HepG2 (cell line): ENCODE data around the gene DHX16. TPM values are rescaled to one million over a fixed set of nuclear protein-coding genes. Genes with fewer than 3 reads are reported as not detected.

Experiments
- ATAC-seq: fragments of 200-7000 bp; cut with Tn5 transposase; 3 replicates; pipeline ENCODE4 v1.9.1; 2020; ENCODE audit warnings: mild to moderate bottlenecking, moderate library complexity
- BruUV-seq: library from RNA; stranded (reverse); fragments of 400-500 nt; replicated peaks from 2 replicates; lab custom pipeline; 2021; lab: Mats Ljungman, UMichigan
- CTCF ChIA-PET: fragments of 300-600 bp; formaldehyde crosslinking; extraction: SDS; loops from one replicate; lab custom pipeline; 2021; ENCODE audit warnings: low total read pairs, inconsistent platforms, low intra/inter-chr PET ratio; lab: Yijun Ruan, JAX
- POLR2A ChIA-PET: fragments of 350-600 bp; sonication (Branson Sonifier 250); formaldehyde crosslinking; loops from one replicate; lab custom pipeline; 2020; ENCODE audit warnings: antibody characterized with exemption, inconsistent platforms; lab: Yijun Ruan, JAX
- DNase-seq: peaks from one replicate; pipeline ENCODE4 v3.0.0-alpha.2; 2015; ENCODE audit warnings: low spot score
- FAIRE-seq: peaks from 3 replicates; lab custom pipeline; 2011; peaks lifted over from hg19 to GRCh38; lab: Jason Lieb, UNC
- H2AFZ ChIP-seq: one replicate; pipeline ENCODE4 v1.6.1; 2011; ENCODE audit warnings: low read length, inconsistent platforms
- H3K27ac ChIP-seq: fragments of 300-600 bp; 3 replicates; pipeline ENCODE4 v1.8.0; 2011; ENCODE audit warnings: mixed run types, mild to moderate bottlenecking, mixed read lengths, low read length, inconsistent platforms; ENCODE audit not compliant: insufficient read depth; ENCODE audit errors: extremely low read length
- H3K27me3 ChIP-seq, 2 experiments: fragments of 200-600 bp in 1 of 2; 2 replicates in 1 of 2; 3 replicates in 1 of 2; pipeline versions ENCODE4 v1.6.0 to v1.8.0; 2011; ENCODE audit warnings: low read length in 2 of 2, mild to moderate bottlenecking in 2 of 2, moderate library complexity in 2 of 2, inconsistent platforms in 1 of 2; ENCODE audit not compliant: insufficient read depth in 2 of 2, control insufficient read depth in 1 of 2
- H3K36me3 ChIP-seq, 2 experiments: fragments of 200-600 bp in 1 of 2; replicated peaks in 1 of 2; 2 replicates in 1 of 2; 3 replicates in 1 of 2; pipeline versions ENCODE4 v1.5.1 to v1.8.0; 2011; ENCODE audit warnings: low read length in 2 of 2, inconsistent platforms in 1 of 2; ENCODE audit not compliant: insufficient read depth in 2 of 2, control insufficient read depth in 1 of 2
- H3K4me1 ChIP-seq: 2 replicates; pipeline ENCODE4 v1.5.1; 2012; ENCODE audit warnings: low read length, inconsistent platforms; ENCODE audit not compliant: insufficient read depth
- H3K4me2 ChIP-seq: 2 replicates; pipeline ENCODE4 v1.6.0; 2011; ENCODE audit warnings: low read depth, low read length, inconsistent platforms
- H3K4me3 ChIP-seq, 3 experiments: fragments of 200-600 bp in 1 of 3; sonication (generic), shearing (Covaris generic) in 1 of 3; replicated peaks in 1 of 3; 2 replicates each; pipeline ENCODE4 v1.5.1; 2011 to 2016; ENCODE audit warnings: low read length in 3 of 3, inconsistent platforms in 2 of 3, low read depth in 2 of 3, mild to moderate bottlenecking in 2 of 3, control low read depth in 1 of 3, mixed read lengths in 1 of 3; ENCODE audit not compliant: insufficient read depth in 1 of 3
- H3K79me2 ChIP-seq: one replicate; pipeline ENCODE4 v1.6.1; 2011; ENCODE audit warnings: low read length, inconsistent platforms; ENCODE audit not compliant: insufficient read depth
- H3K9ac ChIP-seq: 2 replicates; pipeline ENCODE4 v1.6.0; 2011; ENCODE audit warnings: mild to moderate bottlenecking, low read depth, low read length, inconsistent platforms; ENCODE audit not compliant: insufficient read depth
- H3K9me3 ChIP-seq: 2 replicates; pipeline ENCODE4 v1.5.1; 2012; ENCODE audit warnings: mild to moderate bottlenecking, low read length
- H4K20me1 ChIP-seq: 2 replicates; pipeline ENCODE4 v1.6.0; 2011; ENCODE audit warnings: inconsistent platforms, mild to moderate bottlenecking, low read length, moderate library complexity; ENCODE audit not compliant: insufficient read depth
- HNF4G ChIP-seq, 2 experiments: sonication (generic) in 1 of 2; formaldehyde crosslinking in 1 of 2; IDR thresholded peaks; 2 replicates each; pipeline versions ENCODE4 v1.4.0 to v1.6.1; 2011 to 2020; ENCODE audit warnings: borderline replicate concordance in 2 of 2, low read depth in 2 of 2, mild to moderate bottlenecking in 2 of 2, low read length in 1 of 2, missing genetic modification reagents in 1 of 2, moderate library complexity in 1 of 2
- MBD4 ChIP-seq: IDR thresholded peaks from 2 replicates; pipeline ENCODE4 v1.6.1; 2012; ENCODE audit warnings: low read length, inconsistent platforms, borderline replicate concordance
- MTA1 ChIP-seq: sonication (generic); formaldehyde crosslinking; IDR thresholded peaks from 2 replicates; pipeline ENCODE4 v1.4.0; 2020; ENCODE audit warnings: missing genetic modification reagents, mild to moderate bottlenecking, borderline replicate concordance
- ZNF607 ChIP-seq: sonication (generic); formaldehyde crosslinking; IDR thresholded peaks from 2 replicates; pipeline ENCODE4 v1.5.1; 2020; ENCODE audit warnings: missing genetic modification reagents, mild to moderate bottlenecking, borderline replicate concordance
- WGBS: methylation state at CpG from one replicate; pipeline ENCODE4 v1.1.6; 2017; ENCODE audit warnings: low lambda C conversion rate; 5-methylcytosine and 5-hydroxymethylcytosine counted together
- in situ Hi-C: cut with HindIII; loops from 2 replicates; pipeline ENCODE4 v1.10.0; 2017; ENCODE audit warnings: low pct_unique_long_range_greater_than_20kb; ENCODE audit not compliant: extremely low pct_ligation_motif_present
- intact Hi-C: fragments of 100-400 bp; cut with micrococcal nuclease; formaldehyde crosslinking; loops from one replicate; pipeline ENCODE4 v1.10.0; 2022; ENCODE audit not compliant: unreplicated experiment
- polyA plus RNA-seq, 8 experiments: library from polyadenylated mRNA; depleted of rRNA in 3 of 8; stranded (reverse) in 7 of 8; unstranded in 1 of 8; fragments of >200 nt; fragmentation: Illumina TruSeq in 4 of 8; extraction: Trizol in 4 of 8; gene quantifications; 2 replicates each; pipeline versions ENCODE4 v1.2.1 to v1.2.3, GENCODE V29; 2011 to 2016; ENCODE audit warnings: low read depth in 4 of 8, missing spikeins in 1 of 8, mixed read lengths in 1 of 8; ENCODE audit not compliant: insufficient read depth in 1 of 8
- total RNA-seq, 5 experiments: library from RNA; depleted of rRNA; stranded (reverse); fragments of >200 nt; fragmentation: Illumina TruSeq; extraction: Trizol; gene quantifications; 2 replicates each; pipeline ENCODE4 v1.2.3, GENCODE V29; 2016; ENCODE audit warnings: low read depth in 1 of 5
- TF ChIP-seq, protein P1 (sequence below), 2 experiments: sonication (generic) in 1 of 2; formaldehyde crosslinking in 1 of 2; IDR thresholded peaks; 2 replicates each; pipeline versions ENCODE4 v1.4.0 to v1.6.1; 2016 to 2020; ENCODE audit warnings: borderline replicate concordance in 1 of 2, low read depth in 1 of 2, mild to moderate bottlenecking in 1 of 2, missing genetic modification reagents in 1 of 2

Gene DHX16
- total and polyA plus RNA-seq, 2 of the 13 experiments (the other 11 are each of a cell fraction or from before 2014, with no cell fraction given) = 57.0 to 58.5 TPM

DNA sequence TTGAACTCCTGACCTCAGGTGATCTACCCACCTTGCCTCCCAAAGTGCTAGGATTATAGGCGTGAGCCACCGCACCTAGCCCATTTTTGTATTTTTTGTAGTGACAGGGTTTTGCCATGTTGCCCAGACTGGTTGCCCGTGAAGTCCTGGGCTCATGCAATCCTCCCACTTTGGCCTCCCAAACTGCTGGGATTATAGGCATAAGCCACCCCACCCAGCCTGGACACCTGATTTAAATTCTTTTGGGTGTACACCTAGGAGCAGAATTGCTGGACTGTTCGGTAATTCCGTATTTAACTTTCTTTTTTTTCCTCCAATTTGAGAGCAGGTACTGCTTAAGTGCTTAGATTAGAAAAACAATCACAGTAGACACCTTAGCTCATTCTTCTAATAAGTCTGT lies 23.6 kb upstream of the DHX16 start:
- TF ChIP-seq ZNF607 (CRISPR knock-in tag) (no peak), MBD4 (no peak), MTA1 (no peak), HNF4G (IDR thresholded peaks at IDR 0.05; ENCODE audit: borderline replicate concordance, low read depth, low read length) (no peak), HNF4G (CRISPR knock-in tag; IDR thresholded peaks at IDR 0.05; ENCODE audit: borderline replicate concordance, low read depth) (no peak)
- TF ChIP-seq, protein P1, sequence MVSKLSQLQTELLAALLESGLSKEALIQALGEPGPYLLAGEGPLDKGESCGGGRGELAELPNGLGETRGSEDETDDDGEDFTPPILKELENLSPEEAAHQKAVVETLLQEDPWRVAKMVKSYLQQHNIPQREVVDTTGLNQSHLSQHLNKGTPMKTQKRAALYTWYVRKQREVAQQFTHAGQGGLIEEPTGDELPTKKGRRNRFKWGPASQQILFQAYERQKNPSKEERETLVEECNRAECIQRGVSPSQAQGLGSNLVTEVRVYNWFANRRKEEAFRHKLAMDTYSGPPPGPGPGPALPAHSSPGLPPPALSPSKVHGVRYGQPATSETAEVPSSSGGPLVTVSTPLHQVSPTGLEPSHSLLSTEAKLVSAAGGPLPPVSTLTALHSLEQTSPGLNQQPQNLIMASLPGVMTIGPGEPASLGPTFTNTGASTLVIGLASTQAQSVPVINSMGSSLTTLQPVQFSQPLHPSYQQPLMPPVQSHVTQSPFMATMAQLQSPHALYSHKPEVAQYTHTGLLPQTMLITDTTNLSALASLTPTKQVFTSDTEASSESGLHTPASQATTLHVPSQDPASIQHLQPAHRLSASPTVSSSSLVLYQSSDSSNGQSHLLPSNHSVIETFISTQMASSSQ (IDR thresholded peaks at IDR 0.05; ENCODE audit: low read depth) = no peak
- TF ChIP-seq, protein P1 (CRISPR knock-in tag; IDR thresholded peaks at IDR 0.05; ENCODE audit: borderline replicate concordance) = no peak
- Histone ChIP-seq H3K4me1 (peaks cover 38% of the 10 kb centered on the region), H3K27ac (no peak overlapping the region), H3K9me3 (no peaks in the 10 kb centered on the region), H3K4me2 (no peak overlapping the region), H3K4me3 (no peak overlapping the region), H3K36me3 (no peaks in the 10 kb centered on the region; a peak in 2 of 5 replicates), H4K20me1 (no peaks in the 10 kb centered on the region), H3K27me3 (no peaks in the 10 kb centered on the region), H3K9ac (no peak overlapping the region), H3K79me2 (no peaks in the 10 kb centered on the region), H2AFZ (no peak overlapping the region)
- CTCF ChIA-PET = no interaction called here
- POLR2A ChIA-PET = interaction anchor here (1.0 to 5.9 kb wide), 4 partner anchors 8 to 34 kb away, joined by 4 to 43 read pairs (median 12); partner anchors contain the start of gene MDC1
- WGBS = 93% methylated on average over 5 of the region's 5 CpGs
- FAIRE-seq = no peak
- no peak for DNase-seq
- ATAC-seq = no peak
- in situ Hi-C loops (loop anchor here (25.0 kb wide), 1 partner anchor 391 kb away; no protein-coding TSS in a partner anchor), intact Hi-C loops (no loop called here)
- no TSS peak for BruUV-seq
